ENCODE measurements around the gene APBA1.

APBA1 gene

DNA sequence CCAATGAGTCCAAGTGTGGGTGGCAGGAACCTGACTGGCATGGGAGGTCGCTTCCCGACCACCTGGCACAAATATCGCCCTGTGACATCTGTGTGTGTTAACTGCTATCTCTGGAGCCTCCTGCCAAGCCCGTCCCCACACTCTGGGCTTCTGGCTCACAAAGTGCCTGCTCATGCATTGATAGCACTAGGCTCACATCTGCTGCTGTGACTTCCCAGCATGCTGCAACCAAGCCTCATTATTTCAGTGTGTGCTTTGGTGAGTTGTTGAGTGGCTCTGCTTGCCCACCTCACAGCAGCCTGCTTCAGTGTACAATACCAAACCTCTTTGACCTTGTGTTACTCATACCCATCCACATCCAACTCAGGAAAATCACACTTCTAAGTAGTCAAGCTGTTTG lies 139.8 kb downstream of the APBA1 start:
- Histone ChIP-seq H3K4me1 (ENCODE audit: control insufficient read depth, insufficient read depth, low read length, poor library complexity, severe bottlenecking) (no peaks in the 10 kb centered on the region), H3K4me3 (ENCODE audit: extremely low read depth, insufficient read depth, low read length, poor library complexity, severe bottlenecking) (no peak overlapping the region), H3K27ac (ENCODE audit: low read depth, low read length, severe bottlenecking) (no peak overlapping the region), H3K36me3 (ENCODE audit: control insufficient read depth, insufficient read depth, low read length) (no peaks in the 10 kb centered on the region), H3K9me3 (ENCODE audit: control insufficient read depth, low read length) (no peaks in the 10 kb centered on the region)
- WGBS, 2 experiments (ENCODE audit: insufficient coverage in 2 of 2): 85 to 100% methylated on average over 3 to 4 of the region's 4 CpGs

DNA sequence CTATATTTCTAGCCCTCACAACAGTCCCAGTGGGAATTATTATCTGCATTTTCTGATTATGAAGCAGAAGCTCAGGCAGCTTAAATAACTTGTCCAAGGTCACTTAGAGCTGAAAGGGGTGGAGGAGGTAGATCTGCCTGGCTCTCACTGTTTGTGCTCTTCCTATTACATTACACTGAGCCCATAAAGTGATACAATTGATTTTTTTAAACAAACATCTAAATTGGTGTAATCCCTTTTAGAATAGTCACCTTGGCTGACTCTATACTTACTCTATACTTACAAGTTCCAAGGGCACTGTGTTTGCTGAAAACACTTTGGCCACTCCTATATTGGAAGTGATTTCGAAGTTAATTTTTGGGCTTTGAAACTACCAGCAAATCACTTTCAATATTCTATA lies 144.7 kb downstream of the APBA1 start:
- Histone ChIP-seq H3K27ac (ENCODE audit: low read depth, low read length, severe bottlenecking) (no peak overlapping the region), H3K9me3 (ENCODE audit: control insufficient read depth, low read length) (no peaks in the 10 kb centered on the region), H3K4me3 (ENCODE audit: extremely low read depth, insufficient read depth, low read length, poor library complexity, severe bottlenecking) (no peak overlapping the region), H3K36me3 (ENCODE audit: control insufficient read depth, insufficient read depth, low read length) (no peaks in the 10 kb centered on the region), H3K4me1 (ENCODE audit: control insufficient read depth, insufficient read depth, low read length, poor library complexity, severe bottlenecking) (no peaks in the 10 kb centered on the region)
- WGBS, 2 experiments (ENCODE audit: insufficient coverage in 2 of 2): no CpG with 5 or more reads among the region's 1 CpG

DNA sequence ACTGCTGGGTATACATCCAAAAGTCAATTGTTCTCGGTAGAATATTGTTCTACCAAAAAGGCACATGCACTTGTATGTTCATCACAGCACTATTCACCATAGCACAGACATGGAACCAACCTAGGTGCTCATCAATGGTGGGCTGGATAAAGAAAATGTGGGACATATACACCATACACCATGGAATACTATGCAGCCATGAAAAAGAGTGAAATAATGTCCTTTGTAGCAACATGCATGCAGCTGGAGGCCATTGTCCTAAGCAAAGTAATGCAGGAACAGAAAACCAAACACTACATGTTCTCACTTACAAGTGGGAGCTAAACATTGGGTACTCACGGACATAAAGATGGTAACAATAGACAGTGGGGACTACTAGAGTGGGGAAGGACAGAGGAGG lies 145.5 kb downstream of the APBA1 start:
- Histone ChIP-seq H3K4me3 (ENCODE audit: extremely low read depth, insufficient read depth, low read length, poor library complexity, severe bottlenecking) (no peak overlapping the region), H3K9me3 (ENCODE audit: control insufficient read depth, low read length) (no peaks in the 10 kb centered on the region), H3K27ac (ENCODE audit: low read depth, low read length, severe bottlenecking) (no peak overlapping the region), H3K36me3 (ENCODE audit: control insufficient read depth, insufficient read depth, low read length) (no peaks in the 10 kb centered on the region), H3K4me1 (ENCODE audit: control insufficient read depth, insufficient read depth, low read length, poor library complexity, severe bottlenecking) (no peaks in the 10 kb centered on the region)
- 100% methylated on average over 1 of the region's 2 CpGs; no CpG with 5 or more reads in 1 of the 2 experiments for WGBS, 2 experiments (ENCODE audit: insufficient coverage in 2 of 2)

DNA sequence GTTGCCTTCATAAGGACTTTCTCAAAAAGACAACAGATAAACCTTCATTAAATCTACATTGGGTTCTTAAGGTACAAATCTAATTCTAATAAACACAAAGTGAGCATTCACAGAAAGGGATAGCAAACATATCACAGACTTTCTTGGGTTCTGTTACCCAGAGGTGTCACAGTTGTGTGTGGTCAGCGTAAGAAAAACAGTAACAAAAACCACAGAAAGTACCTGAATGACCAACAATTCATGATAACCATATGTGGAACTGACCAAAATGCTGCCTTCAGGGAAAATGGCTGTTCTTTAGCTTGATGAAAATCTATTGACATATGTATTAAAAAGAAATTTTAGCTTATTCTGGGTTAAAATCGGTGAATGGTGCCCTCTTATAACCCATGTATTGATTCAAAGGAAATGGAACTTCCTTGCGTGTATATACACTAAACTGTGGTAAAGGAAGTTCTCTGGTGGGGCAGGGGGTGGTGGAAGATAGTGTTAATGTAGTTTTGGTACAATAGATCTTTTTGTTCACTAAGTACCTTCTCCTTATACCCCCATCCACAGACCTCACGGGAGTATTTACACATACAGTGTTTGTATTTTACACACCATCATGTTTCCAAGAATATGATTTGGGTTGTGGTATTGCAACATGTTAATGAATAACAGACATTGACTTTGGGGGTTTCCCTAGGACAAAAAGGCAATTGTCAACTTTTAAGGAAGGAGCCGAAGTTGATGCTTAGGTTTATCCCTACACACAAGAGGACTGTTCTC lies 152.5 kb downstream of the APBA1 start:
- Histone ChIP-seq H3K9me3 (ENCODE audit: control insufficient read depth, low read length) (no peaks in the 10 kb centered on the region), H3K27ac (ENCODE audit: low read depth, low read length, severe bottlenecking) (no peak overlapping the region), H3K36me3 (ENCODE audit: control insufficient read depth, insufficient read depth, low read length) (no peaks in the 10 kb centered on the region), H3K4me1 (ENCODE audit: control insufficient read depth, insufficient read depth, low read length, poor library complexity, severe bottlenecking) (no peaks in the 10 kb centered on the region), H3K4me3 (ENCODE audit: extremely low read depth, insufficient read depth, low read length, poor library complexity, severe bottlenecking) (no peak overlapping the region)
- WGBS, 2 experiments (ENCODE audit: insufficient coverage in 2 of 2): 80 to 92% methylated on average over 1 to 2 of the region's 5 CpGs

GRCh38 chr9:69516353-69517322 lies 155.5 kb downstream of the APBA1 start:
- no peak overlapping the region for H3K27ac ChIP-seq (ENCODE audit: low read depth, low read length, severe bottlenecking)
- no peaks in the 10 kb centered on the region for H3K36me3 ChIP-seq (ENCODE audit: control insufficient read depth, insufficient read depth, low read length)
- no peaks in the 10 kb centered on the region for H3K4me1 ChIP-seq (ENCODE audit: control insufficient read depth, insufficient read depth, low read length, poor library complexity, severe bottlenecking)
- no peaks in the 10 kb centered on the region for H3K9me3 ChIP-seq (ENCODE audit: control insufficient read depth, low read length)
- no peak overlapping the region for H3K4me3 ChIP-seq (ENCODE audit: extremely low read depth, insufficient read depth, low read length, poor library complexity, severe bottlenecking)
- WGBS, 2 experiments (ENCODE audit: insufficient coverage in 2 of 2): 95 to 96% methylated on average over 96 to 103 of the region's 111 CpGs

GRCh38 chr9:69515810-69516209 lies 156.4 kb downstream of the APBA1 start:
- Histone ChIP-seq H3K27ac (ENCODE audit: low read depth, low read length, severe bottlenecking) (no peak overlapping the region), H3K9me3 (ENCODE audit: control insufficient read depth, low read length) (no peaks in the 10 kb centered on the region), H3K4me1 (ENCODE audit: control insufficient read depth, insufficient read depth, low read length, poor library complexity, severe bottlenecking) (no peaks in the 10 kb centered on the region), H3K4me3 (ENCODE audit: extremely low read depth, insufficient read depth, low read length, poor library complexity, severe bottlenecking) (no peak overlapping the region), H3K36me3 (ENCODE audit: control insufficient read depth, insufficient read depth, low read length) (no peaks in the 10 kb centered on the region)
- WGBS, 2 experiments (ENCODE audit: insufficient coverage in 2 of 2): 98 to 99% methylated on average over 20 to 23 of the region's 23 CpGs

DNA sequence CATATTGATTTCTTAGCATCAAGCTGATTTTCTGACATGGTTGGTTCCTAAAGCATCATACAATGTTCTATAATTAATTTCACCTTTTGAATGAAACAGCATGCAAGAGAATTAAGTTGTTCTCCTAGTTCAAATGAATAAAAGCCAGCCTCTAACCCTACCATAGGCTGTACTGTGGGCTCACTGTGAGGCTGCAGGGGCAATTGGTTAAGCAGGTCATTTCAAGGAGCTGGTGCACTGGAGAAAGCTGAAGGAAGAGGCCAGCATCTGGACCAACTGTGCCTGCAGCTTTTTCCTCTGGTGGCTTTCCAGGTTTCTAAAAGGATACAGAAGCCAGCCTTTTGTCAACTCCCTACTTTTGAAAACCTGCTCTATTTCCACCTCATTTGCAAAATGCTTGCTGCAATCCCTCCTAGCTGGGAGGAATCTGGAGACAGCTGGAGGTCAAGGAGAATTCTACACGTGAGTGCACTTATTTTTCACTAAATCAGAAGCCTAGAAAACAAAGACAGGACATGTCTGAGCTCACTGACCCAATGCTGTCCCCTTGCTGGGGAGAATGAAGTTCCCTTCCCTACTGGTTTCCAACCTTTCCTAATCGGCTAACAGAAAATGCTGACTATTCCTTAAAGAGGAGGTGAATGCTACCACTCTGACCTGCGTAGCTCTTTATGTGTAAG lies 158.9 kb downstream of the APBA1 start:
- H3K9me3 ChIP-seq (ENCODE audit: control insufficient read depth, low read length): no peaks in the 10 kb centered on the region
- WGBS, 2 experiments (ENCODE audit: insufficient coverage in 2 of 2): 33 to 40% methylated on average over 1 of the region's 3 CpGs

DNA sequence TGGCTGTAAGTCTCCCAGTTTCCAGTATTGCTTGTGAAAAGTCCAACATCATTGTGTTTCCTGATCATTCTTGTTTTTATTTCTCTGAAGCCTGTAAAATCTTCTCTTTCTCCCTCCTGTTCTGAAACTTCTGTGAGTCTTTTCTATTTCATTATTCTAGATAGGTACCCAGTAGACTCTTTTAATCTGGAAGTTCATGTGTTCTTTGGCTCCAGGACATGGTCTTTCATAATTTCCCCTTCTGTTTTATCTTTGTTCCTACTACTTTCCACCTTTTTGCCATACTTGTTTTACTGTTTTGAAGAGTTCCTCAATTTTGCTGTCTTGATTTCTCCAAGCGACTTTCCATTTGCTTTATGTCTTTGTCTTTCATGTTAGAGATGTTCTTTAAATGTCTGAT lies 168.1 kb downstream of the APBA1 start:
- no peaks in the 10 kb centered on the region for H3K9me3 ChIP-seq (ENCODE audit: control insufficient read depth, low read length)
- no peaks in the 10 kb centered on the region for H3K36me3 ChIP-seq (ENCODE audit: control insufficient read depth, insufficient read depth, low read length)
- WGBS, 2 experiments (ENCODE audit: insufficient coverage in 2 of 2): no CpG with 5 or more reads among the region's 1 CpG
- no peak overlapping the region for H3K27ac ChIP-seq (ENCODE audit: low read depth, low read length, severe bottlenecking)
- no peak overlapping the region for H3K4me3 ChIP-seq (ENCODE audit: extremely low read depth, insufficient read depth, low read length, poor library complexity, severe bottlenecking)
- H3K4me1 ChIP-seq (ENCODE audit: control insufficient read depth, insufficient read depth, low read length, poor library complexity, severe bottlenecking): no peaks in the 10 kb centered on the region

More for the DNA sequence above, 158.9 kb downstream of the APBA1 start:
- Histone ChIP-seq H3K4me1 (ENCODE audit: control insufficient read depth, insufficient read depth, low read length, poor library complexity, severe bottlenecking) (no peaks in the 10 kb centered on the region), H3K36me3 (ENCODE audit: control insufficient read depth, insufficient read depth, low read length) (no peaks in the 10 kb centered on the region), H3K27ac (ENCODE audit: low read depth, low read length, severe bottlenecking) (no peak overlapping the region), H3K4me3 (ENCODE audit: extremely low read depth, insufficient read depth, low read length, poor library complexity, severe bottlenecking) (no peak overlapping the region)

DNA sequence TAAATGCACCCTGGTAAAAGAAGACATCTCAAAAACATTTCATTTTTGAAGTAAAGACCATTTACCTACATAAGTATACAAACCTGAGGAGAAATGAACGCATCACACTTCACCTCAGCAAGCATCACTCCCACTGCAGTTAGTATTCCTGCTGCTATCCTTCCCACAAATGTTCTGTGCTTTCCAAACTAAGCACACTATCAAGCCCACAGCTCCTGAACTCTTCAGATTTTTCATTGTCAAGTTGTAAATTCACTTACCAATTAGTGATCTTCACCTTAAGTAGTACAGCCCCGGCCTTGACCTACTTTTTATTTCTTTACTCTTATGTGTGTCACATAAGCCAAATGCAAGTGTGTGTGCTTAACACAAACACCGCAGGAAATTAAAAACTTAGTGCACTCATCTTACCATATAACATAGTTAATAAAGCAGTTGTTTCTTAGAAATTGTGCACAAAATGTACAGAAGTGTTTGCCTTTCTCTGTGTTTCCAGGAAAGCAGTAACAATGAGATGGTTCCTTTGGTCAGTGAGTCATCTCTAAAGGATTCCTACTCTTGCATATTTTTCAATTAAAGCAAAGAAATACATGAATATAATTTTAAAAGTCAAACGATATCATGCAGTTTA lies 169.4 kb downstream of the APBA1 start:
- no peaks in the 10 kb centered on the region for H3K9me3 ChIP-seq (ENCODE audit: control insufficient read depth, low read length)
- no peak overlapping the region for H3K27ac ChIP-seq (ENCODE audit: low read depth, low read length, severe bottlenecking)
- no peaks in the 10 kb centered on the region for H3K4me1 ChIP-seq (ENCODE audit: control insufficient read depth, insufficient read depth, low read length, poor library complexity, severe bottlenecking)
- no peaks in the 10 kb centered on the region for H3K36me3 ChIP-seq (ENCODE audit: control insufficient read depth, insufficient read depth, low read length)
- H3K4me3 ChIP-seq (ENCODE audit: extremely low read depth, insufficient read depth, low read length, poor library complexity, severe bottlenecking): no peak overlapping the region
- 92 to 100% methylated on average over 1 to 2 of the region's 4 CpGs for WGBS, 2 experiments (ENCODE audit: insufficient coverage in 2 of 2)

- H3K4me1 ChIP-seq (ENCODE audit: control insufficient read depth, insufficient read depth, low read length, poor library complexity, severe bottlenecking): no peaks in the 10 kb centered on the region
- H3K36me3 ChIP-seq (ENCODE audit: control insufficient read depth, insufficient read depth, low read length): no peaks in the 10 kb centered on the region
- 90 to 97% methylated on average over 5 of the region's 6 CpGs for WGBS, 2 experiments (ENCODE audit: insufficient coverage in 2 of 2)
- H3K9me3 ChIP-seq (ENCODE audit: control insufficient read depth, low read length): no peaks in the 10 kb centered on the region
- H3K27ac ChIP-seq (ENCODE audit: low read depth, low read length, severe bottlenecking): no peak overlapping the region
- no peak overlapping the region for H3K4me3 ChIP-seq (ENCODE audit: extremely low read depth, insufficient read depth, low read length, poor library complexity, severe bottlenecking)
Observed at GRCh38 chr9:69500896-69501295, 171.3 kb downstream of the APBA1 start.

Data from mesodermal cell (in vitro differentiated cells).